GM21737 (cell line): ENCODE results near the gene SEMA6B.
"Not testable (repeated sequence)": the region's sequence is repeated elsewhere in the genome, so short reads cannot be mapped to it uniquely, and the experiment has no call there.

Source experiments
- ATAC-seq: cut with Tn5 transposase; IDR thresholded peaks from one replicate; pipeline ENCODE4 v1.9.1; 2021; ENCODE audit warnings: mild to moderate bottlenecking, moderate library complexity; ENCODE audit not compliant: unreplicated experiment

Gene SEMA6B, protein sequence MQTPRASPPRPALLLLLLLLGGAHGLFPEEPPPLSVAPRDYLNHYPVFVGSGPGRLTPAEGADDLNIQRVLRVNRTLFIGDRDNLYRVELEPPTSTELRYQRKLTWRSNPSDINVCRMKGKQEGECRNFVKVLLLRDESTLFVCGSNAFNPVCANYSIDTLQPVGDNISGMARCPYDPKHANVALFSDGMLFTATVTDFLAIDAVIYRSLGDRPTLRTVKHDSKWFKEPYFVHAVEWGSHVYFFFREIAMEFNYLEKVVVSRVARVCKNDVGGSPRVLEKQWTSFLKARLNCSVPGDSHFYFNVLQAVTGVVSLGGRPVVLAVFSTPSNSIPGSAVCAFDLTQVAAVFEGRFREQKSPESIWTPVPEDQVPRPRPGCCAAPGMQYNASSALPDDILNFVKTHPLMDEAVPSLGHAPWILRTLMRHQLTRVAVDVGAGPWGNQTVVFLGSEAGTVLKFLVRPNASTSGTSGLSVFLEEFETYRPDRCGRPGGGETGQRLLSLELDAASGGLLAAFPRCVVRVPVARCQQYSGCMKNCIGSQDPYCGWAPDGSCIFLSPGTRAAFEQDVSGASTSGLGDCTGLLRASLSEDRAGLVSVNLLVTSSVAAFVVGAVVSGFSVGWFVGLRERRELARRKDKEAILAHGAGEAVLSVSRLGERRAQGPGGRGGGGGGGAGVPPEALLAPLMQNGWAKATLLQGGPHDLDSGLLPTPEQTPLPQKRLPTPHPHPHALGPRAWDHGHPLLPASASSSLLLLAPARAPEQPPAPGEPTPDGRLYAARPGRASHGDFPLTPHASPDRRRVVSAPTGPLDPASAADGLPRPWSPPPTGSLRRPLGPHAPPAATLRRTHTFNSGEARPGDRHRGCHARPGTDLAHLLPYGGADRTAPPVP

DNA sequence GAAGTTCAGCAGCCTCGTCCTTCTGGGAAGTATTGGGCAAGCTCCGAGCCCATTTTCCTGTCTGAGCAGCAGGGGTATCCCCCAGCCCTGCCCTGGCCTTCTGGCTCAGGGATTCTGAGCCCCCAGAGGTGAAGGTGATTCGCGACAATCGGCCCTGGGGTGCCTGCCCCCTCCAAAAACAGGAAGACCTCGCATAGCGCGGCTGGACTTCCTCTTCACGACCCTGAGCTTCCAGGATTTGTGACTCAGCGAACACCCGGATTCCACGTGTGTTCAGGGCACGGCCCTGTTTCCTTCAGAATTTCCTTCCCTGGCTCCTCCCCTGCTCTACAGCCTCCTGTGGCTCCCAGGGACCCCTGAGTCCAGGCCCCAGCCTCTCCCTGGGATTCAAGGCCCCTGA lies at the start of gene SEMA6B:
Gene SEMA6B (minus strand): TSS at position 116 of the 400 bp plus-strand sequence. CDS start 1,227 bp downstream, outside the sequence.
- no peak for ATAC-seq

DNA sequence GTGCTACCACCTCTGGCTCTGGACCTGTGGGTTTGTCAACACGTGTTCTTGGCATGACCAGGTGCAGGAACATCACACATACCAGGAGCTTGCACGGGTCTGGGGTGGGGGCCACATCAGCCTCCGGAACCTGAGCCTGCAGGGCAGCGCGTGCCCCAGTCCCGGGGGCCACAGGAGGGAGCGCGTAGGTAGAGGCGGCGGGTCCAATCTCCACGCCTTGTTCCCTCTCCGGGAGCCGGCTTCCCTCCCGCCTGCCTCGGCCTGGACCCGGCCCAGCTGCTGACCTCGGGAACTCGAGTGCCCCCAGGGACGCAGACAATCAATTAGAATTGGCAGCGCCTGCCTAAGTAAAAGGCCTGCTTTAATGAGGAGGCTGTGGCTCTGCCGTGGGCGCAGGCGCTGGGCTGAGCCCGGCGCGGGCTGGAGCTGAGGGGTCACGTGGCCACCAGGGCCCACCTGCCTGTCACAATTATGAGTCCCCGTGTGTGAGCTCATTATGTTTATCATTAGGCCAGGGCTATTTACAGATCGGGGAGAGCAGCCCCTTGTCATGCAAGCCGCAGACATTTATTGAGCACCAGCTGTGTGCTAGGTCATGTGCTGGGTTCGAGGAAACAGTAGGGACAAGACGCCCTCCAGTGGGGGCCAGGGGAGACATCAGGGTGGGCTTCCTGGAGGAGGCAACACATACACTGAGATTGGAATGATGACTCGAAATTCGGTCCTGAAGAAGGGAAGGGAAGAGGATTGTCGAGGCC lies 47.6 kb upstream of the SEMA6B start:
- no peak for ATAC-seq

DNA sequence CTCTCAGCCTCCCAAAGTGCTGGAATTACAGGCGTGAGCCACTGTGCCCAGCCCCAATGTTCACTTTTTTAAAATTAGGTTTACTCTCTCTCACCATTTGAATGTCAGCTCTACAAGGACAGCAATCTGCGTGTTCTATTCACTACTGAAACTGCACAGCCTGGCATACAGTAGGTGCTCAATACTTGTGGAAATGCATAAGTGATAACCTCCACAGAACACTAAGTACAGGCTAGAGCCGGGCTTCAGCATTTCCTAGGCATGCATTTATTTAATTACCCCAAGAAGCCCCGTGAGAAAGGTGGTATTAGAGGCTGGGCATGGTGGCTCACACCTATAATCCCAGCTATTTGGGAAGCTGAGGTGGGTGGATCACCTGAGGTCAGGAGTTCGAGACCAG lies 46.7 kb upstream of the SEMA6B start:
- no peak for ATAC-seq

DNA sequence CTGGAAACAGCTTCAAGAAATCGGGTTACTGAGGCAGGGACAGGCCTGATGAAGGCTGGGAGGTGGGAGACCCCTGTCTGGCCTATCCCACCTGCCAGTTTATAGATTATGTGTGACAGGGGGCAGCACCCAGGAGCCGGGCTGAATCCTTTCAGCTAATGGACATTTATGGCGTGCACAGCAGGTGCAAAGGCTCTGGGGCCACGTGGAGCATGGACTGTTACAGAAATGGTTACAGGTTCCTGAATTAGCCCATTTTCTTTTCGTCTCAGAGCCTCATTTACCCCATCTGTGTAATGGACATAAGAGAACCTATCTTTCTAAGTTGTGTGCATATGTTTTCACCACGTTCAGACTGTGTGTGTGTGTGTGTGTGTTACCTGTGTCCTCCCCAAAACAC lies 45.4 kb upstream of the SEMA6B start:
- ATAC-seq = no peak

DNA sequence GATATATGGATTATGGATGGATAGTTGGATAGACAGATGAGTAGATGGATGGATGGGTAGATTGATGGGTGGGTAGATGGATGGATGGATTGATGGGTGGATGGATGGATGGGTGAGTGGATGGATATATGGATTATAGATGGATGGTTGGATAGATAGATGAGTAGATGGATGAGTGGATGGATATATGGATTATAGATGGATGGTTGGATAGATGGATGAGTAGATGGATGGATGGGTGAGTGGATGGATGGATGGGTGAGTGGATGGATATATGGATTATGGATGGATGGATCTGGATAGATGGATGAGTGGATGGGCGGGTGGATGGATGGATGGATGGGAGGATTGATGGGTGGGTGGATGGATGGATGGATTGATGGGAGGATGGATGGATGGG lies 43.4 kb upstream of the SEMA6B start:
- ATAC-seq = no peak

DNA sequence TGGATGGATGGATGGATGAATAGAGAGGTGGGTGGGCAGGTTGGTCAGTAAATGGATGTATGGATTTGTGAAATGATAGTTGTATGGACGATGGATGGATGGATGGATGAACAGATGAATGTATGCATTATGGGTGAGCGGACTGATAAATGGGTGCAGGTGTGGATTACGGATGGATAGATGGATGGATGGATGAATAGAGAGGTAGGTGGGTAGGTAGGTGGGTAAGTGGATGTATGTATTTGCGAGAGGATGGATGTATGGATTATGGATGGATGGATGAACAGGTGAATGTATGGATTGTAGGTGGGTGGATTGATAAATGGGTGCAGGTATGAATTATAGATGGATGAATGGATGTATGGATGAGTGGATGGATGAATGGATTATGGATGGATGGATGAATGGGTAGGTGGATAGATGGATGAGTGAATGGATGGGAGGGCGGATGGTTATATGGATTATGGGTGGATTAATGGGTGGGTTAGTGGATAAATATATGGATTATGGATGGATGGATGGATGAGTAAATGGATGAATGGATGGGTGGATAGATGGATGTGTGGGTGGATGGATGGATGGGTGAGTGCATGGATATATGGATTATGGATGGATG lies 42.8 kb upstream of the SEMA6B start:
- ATAC-seq = no peak

DNA sequence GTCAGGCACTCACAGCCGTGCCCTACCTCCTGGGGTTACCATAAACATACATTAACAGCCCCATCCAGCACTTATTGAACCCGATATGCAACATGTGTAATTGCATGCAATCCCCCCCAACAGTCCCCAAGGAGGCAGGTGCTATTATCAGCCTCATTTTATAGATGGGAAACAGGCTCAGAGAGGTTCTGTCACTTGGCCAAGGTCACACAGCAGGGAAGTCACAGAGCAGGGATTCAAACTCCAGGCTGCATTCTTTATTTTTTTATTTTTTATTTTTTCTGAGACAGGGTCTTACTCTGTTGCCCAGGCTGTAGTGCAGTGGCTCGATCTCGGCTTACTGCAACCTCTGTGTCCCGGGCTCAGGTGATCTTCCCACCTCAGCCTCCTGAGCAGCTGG lies 41.4 kb upstream of the SEMA6B start:
- ATAC-seq = no peak

DNA sequence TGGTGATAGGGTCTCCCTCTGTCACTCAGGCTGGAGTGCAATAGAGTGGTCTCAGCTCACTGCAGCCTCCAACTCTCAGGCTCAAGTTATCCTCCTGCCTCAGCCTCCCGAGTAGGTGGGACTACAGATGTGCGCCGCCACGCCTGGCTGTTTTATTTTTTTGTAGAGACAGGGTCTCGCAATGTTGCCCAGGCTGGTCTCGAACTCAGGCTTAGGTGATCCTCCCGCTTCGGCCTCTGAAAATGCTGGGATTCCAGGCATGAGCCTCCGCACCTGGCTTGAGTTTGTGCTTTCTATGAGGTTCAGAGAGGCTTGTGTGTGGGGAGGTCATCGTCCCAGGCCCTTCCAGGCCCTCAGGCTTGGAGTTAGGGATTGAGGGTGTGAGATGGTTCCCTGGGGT lies 40.6 kb upstream of the SEMA6B start:
- ATAC-seq = no peak

DNA sequence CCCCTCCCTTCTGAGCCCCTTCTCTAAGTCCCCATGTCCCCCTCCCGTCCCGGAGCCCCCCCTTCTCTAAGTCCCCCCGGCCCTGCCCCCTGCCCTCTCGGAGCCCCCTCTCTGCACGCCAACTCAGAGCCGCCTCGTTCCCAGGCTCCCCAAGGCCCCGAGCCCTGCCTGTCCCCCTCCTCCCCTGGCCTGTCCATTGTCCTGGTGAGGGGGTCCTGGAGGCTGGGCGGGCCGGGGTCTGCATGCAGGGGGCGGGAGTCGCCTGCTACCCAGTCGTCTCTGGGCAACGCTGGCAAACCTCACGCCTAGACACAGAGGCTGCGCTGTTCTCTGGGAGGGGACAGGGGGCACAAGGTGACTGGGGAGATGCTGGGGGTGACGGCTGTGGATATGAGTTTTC lies 39.2 kb upstream of the SEMA6B start:
- ATAC-seq = no peak

DNA sequence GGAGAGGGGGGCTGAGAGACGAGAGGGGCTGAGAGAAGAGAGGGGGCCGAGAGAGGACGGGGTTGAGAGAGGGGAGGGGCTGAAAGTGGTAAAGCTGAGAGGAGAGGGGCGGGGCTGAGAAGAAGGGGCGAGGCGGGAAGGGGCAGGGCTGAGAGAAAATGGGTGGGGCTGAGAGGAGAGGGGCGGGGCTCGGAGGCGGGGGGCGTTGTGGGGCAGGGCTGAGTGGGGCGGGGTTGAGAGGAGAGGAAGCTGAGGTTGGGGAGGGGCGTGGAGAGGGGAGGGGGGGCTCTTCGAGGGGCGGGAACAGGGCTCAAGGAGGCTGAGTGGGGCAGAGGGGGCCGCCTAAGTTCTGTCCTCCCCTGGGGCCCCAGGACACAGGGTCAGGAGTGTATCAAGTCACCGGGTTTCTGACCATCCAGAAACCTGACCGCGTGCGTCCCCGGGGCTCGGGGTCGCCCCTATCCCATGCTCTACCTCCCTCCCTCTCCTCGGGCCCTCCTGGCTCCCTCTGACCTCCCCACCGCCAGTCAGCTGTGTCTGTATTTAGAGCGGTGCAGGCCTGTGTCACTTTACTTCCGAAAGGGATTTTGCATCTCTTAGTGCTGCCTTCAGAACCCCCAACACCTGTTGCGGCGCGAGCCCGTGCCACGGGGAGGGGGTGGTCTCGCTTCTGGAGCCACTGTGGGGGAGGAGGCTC lies 38.6 kb upstream of the SEMA6B start:
- ATAC-seq = no peak

DNA sequence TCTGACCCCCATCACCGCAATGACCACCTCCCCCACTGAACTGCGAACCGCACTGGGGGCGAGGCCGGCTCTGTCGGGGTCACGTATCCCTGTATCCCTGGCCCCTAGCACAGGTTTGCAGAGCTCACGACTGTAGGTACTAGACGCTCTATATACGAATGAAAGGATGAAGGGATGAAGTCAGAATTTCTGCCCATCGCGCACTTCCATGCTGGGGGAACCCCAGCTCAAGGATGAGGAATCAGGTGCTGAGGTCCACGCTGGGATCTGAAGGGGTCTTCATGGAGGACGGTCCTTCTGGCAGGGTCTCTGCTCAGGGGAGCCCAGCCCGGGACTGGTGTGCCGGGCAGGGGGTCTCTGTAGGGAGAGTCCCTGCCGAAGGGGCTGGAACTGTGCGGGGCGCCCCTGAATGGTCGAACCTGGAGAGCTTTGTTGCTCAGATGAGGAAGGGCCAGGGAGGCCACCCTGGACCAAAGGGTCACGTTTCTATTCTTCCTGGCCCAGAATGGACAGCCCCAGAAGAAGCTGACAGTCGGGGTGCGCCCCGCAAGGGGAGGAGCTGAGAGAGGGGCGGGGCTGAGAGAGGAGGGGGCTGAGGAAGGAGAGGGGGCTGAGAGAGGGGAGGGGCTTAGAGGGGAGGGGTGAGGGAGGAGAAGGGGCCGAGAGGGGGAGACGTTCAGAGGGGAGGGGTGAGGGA lies 37.9 kb upstream of the SEMA6B start:
- ATAC-seq = no peak

DNA sequence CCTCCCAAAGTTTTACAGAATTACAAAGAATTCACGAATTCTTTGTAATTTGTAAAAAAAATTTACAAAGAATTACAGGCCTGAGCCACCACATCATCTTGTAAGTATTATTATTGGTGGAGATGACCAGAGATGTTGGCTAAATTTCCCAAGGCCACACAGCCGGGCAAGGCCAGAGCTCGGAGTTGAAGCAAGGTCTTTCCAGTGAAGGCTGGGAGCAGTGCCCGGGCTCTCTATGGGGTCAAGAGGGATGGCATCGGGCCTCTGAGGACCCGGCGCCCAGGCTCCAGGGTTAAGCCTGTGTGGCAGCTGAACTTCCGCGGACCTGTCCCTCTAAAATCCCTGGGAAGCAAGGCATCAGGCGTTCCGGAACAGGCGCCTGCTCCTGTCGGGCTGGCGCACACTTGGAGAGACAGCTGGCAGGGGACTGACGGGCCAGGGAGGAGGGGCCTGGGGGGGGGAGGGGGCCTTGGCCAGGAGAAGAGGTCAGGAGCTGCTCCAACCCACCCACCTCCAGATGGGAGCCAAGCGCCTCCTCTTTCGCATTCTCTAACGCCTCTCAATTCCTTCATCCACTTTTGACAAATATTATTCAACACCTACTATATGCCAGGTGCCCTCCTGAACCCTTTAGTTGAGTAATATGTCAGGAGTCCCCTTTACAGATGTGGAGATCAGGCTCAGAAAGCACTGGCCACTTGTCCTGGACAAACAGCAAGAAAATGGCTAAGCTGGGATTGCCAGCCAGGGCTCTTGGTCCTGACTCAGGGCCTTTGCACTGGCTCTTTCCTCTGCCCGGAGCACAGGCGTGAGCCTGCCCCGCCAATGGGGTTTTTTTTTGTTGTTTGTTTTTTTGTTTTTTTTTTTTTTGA lies 36.8 kb upstream of the SEMA6B start:
- no peak for ATAC-seq

DNA sequence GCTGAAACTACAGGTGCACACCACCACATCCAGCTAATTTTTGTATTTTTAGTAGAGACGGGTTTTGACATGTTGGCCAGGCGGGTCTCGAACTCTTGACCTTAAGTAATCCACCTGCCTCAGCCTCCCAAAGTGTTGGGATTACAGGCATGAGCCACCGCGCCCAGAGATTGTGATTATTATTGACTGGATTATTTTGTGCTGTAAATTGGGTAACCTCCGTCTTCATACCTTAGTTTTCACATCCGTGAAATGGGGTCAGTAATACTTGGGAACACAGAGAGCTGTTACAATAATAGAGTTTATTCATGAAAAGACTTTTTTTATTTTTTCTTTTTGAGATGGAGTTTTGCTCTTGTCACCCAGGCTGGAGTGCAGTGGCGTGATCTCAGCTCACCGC lies 35.7 kb upstream of the SEMA6B start:
- ATAC-seq = not testable (repeated sequence)

DNA sequence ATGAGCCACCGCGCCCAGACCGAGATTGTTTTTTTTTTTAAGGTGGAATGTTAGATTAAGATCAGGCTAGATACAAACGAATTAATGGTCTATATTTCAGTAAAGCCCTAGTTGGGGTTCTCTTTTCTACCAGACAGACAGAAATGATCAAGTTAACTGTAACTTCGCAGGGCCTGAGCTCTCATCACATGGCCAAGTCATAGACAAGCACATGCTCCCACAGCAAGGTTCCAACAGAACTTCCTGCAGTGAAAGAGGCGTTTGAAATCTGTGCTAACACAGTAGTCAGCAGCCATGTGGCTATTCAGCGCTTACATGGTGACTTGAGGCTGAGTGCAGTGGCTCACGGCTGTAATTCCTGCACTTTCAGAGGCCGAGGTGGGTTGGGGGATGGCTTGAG lies 34.7 kb upstream of the SEMA6B start:
- no peak for ATAC-seq

DNA sequence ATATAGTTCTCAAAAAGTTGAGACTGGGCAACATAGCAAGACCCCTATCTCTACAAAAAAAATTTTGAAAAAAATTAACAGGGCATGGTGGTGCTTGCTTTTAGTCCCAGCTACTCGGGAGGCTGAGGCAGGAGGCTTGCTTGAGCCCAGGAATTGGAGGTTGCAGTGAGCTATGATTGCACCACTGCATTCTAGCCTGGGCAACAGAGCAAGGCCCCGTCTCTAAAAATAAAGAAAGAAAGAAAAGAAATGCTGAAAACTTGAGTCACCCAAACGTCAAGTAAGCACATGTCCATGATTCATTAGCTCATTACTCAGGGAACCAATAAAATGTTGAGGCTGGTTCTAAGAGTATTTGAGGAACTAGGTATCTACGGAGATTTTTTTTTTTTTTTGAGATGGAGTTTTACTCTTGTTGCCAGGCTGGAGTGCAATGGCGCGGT lies 33.9 kb upstream of the SEMA6B start:
- ATAC-seq = no peak

DNA sequence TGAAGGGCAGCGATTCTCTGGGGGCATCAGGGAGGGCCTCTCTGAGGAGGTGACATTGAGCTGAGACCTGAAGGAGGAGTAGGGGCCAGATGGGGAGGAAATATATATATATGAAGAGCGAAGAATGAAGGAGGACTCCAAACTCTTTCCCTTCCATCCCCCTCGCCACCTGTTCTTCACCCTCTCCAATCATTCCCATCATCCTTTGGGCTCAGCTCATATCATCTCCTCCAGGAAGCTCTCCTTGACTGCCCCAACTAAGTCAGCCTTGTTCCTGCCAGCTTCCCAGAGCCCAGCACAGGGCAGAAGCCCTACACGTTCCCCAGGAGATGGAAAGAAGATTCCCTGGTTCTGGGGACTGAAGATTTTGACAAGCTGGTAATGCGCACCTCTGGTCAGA lies 33.0 kb upstream of the SEMA6B start:
- no peak for ATAC-seq

DNA sequence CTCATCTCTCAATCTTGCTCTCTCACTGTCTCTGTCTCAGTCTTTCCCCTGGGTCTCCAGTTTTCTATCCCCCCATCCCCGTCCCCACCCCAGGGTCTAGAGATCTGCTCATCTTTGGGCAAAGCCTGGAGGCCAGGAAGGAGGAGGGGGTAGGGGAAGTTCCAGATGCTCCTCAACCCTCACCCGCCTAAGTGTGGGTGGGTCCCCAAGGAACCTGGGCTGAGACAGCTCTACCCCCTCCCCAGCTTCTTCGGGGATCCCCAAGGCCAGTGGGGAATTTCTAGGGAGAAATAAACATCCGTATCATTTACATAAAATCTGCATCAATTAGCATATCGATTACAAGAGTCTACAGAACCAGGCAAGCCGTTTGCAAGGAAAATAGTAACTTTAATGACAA lies 31.8 kb upstream of the SEMA6B start:
- no peak for ATAC-seq

DNA sequence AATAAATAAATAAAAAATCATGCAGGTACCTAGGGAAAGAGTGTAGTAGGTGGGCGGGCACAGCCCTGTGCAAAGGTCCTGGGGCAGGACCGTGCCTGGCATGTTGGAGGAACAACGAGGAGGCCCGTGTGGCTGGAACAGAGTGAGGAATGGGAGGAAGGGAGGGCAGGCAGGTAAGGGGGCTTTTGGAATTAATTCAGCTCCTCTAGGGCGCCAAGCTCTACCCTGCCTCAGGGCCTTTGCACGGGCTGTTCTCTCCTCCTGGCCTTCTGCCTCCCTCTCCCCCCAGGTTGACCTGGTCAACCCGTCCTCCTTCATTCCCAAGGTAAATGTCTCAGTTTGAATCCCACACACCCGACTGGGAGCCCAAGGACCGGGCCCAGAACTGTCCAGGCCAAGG lies 31.1 kb upstream of the SEMA6B start:
- ATAC-seq = no peak
